Measurements from ENCODE around the gene FBXO41.

DNA sequence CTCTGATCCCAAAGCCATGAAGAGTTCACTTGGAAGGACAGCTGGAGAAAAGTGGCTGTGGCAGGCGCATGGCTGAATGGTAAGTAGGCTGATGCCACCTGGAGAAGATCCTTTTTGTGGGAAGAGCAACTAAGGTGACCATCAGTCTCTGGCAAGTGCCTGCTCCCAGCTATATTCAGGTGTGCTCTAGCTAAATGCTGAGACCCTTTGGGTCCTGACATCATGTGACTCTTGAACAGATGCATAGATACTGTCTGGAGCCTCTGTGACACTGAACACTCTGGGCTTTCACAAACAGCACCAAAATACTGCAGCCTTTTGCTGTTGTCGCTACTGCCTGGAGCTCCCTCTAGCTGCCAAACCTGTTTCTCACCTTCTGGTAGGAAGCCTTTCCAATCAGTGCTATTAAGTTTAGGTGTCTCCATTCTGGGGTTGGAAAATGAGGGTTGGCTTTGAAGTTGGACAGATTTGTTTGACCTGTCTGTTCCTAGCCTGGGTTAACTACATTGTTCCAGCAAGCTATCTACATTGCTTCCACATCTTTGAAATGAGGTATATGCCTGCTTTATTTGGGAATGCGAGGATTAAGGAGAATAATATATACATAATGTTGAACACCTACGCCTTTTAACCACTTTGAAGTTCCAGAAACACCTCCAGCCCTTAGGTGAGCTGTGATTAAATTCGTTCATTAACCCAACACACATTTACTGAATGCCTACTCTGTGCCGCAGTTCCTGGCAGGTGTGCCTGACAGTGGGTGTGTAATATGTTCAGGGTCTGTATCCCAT, 6.0 kb upstream of the FBXO41 start:
- TF ChIP-seq, protein P1, sequence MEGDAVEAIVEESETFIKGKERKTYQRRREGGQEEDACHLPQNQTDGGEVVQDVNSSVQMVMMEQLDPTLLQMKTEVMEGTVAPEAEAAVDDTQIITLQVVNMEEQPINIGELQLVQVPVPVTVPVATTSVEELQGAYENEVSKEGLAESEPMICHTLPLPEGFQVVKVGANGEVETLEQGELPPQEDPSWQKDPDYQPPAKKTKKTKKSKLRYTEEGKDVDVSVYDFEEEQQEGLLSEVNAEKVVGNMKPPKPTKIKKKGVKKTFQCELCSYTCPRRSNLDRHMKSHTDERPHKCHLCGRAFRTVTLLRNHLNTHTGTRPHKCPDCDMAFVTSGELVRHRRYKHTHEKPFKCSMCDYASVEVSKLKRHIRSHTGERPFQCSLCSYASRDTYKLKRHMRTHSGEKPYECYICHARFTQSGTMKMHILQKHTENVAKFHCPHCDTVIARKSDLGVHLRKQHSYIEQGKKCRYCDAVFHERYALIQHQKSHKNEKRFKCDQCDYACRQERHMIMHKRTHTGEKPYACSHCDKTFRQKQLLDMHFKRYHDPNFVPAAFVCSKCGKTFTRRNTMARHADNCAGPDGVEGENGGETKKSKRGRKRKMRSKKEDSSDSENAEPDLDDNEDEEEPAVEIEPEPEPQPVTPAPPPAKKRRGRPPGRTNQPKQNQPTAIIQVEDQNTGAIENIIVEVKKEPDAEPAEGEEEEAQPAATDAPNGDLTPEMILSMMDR (IDR thresholded peaks at IDR 0.05) = peak in 2 of 5 experiments; percentile 7 to 40
- no peak for TF ChIP-seq EP300 (IDR thresholded peaks at IDR 0.05)
- TF ChIP-seq POLR2A (IDR thresholded peaks at IDR 0.05) = no peak

All from tibial nerve (tissue), 4 donors.